Measurements from ENCODE around the gene USP35. TPM values are rescaled to one million over a fixed set of nuclear protein-coding genes. Genes with fewer than 3 reads are reported as not detected.

USP35 gene
- total RNA-seq, 1 donor from 2014 or later = 6.8 TPM

DNA sequence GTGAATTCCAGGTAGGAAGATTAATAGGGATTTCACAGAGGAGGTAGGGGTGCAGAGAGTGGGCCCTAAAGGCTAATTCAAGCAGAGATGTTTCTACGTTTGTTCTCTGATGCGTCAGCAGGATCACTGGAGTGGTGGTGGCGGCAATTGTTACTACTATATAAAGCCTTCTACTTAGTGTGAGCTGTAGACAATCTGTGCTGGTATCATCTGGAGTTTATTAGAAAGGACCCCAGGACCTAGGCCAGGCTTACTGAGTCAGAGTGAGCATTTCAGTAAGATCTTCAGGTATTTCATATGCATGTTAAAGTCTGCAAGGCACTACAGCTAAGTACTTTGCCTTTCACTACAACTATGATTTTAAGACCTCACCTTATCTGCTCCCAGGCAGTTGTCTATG lies 59.5 kb downstream of the USP35 start:
- Histone ChIP-seq H3K4me3 (no peak overlapping the region), H3K36me3 (peaks cover 30% of the 10 kb centered on the region), H3K4me1 (peaks cover 18% of the 10 kb centered on the region), H3K27ac (no peak overlapping the region), H3K9me3 (no peaks in the 10 kb centered on the region), H3K27me3 (ENCODE audit: low read depth) (no peaks in the 10 kb centered on the region)
- no peak for ATAC-seq
- TF ChIP-seq, protein P1, sequence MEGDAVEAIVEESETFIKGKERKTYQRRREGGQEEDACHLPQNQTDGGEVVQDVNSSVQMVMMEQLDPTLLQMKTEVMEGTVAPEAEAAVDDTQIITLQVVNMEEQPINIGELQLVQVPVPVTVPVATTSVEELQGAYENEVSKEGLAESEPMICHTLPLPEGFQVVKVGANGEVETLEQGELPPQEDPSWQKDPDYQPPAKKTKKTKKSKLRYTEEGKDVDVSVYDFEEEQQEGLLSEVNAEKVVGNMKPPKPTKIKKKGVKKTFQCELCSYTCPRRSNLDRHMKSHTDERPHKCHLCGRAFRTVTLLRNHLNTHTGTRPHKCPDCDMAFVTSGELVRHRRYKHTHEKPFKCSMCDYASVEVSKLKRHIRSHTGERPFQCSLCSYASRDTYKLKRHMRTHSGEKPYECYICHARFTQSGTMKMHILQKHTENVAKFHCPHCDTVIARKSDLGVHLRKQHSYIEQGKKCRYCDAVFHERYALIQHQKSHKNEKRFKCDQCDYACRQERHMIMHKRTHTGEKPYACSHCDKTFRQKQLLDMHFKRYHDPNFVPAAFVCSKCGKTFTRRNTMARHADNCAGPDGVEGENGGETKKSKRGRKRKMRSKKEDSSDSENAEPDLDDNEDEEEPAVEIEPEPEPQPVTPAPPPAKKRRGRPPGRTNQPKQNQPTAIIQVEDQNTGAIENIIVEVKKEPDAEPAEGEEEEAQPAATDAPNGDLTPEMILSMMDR (IDR thresholded peaks at IDR 0.05) = no peak
- no peak for DNase-seq
- intact Hi-C loops (cut with DNase I) = no loop called here

DNA sequence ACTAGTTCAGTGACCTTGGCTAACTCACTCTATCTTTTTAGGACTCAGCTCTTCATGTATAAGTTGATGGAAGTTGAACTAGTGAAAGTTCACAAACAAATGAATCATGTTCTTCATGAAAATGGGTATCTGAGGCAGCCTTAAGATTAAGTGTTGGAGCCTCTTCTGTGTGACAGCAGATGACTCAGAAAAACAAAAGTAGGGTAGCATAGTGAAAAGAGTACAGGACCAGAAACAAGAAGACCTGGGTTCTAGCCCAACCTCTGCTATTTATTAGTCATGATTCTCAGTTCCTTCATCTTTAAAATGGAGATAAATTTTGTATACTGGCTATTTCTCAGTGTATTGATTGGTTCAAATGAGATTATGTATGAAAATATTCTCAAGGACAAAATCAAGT lies 60.2 kb downstream of the USP35 start:
- intact Hi-C loops (cut with DNase I) = no loop called here
- peaks cover 18% of the 10 kb centered on the region for H3K4me1 ChIP-seq
- DNase-seq = no peak

DNA sequence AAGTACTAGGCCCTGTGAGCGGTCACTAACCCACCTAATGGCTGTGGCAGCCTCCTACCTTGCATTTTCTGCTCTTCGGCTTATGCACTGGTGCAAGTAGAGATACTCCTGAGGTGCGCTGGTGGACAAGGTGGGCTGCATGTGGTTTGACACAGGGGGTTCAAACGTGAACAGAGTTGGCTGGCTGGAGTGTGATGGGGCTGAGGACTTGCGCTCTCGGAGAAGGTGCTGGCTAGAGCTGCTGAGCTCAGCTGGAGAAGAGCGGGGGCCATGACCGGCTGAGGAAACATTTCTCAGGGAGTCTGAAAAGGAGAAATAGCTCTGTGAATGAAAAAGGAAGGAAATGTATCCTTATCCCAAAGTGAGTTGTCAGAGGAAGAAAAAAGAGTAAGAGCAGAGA lies 61.4 kb downstream of the USP35 start:
- Histone ChIP-seq H3K36me3 (peaks cover 30% of the 10 kb centered on the region), H3K27ac (no peak overlapping the region), H3K27me3 (ENCODE audit: low read depth) (no peaks in the 10 kb centered on the region), H3K4me3 (no peak overlapping the region), H3K9me3 (no peaks in the 10 kb centered on the region), H3K4me1 (peaks cover 18% of the 10 kb centered on the region)
- no peak for DNase-seq
- ATAC-seq = no peak
- TF ChIP-seq, protein P1 (IDR thresholded peaks at IDR 0.05) = no peak
- intact Hi-C loops (cut with DNase I) = no loop called here

More for the DNA sequence above, 60.2 kb downstream of the USP35 start:
- H3K27ac ChIP-seq = no peak overlapping the region
- TF ChIP-seq, protein P1 (IDR thresholded peaks at IDR 0.05) = no peak
- no peaks in the 10 kb centered on the region for H3K27me3 ChIP-seq (ENCODE audit: low read depth)
- peaks cover 30% of the 10 kb centered on the region for H3K36me3 ChIP-seq
- H3K4me3 ChIP-seq = no peak overlapping the region
- ATAC-seq = no peak
- no peaks in the 10 kb centered on the region for H3K9me3 ChIP-seq

DNA sequence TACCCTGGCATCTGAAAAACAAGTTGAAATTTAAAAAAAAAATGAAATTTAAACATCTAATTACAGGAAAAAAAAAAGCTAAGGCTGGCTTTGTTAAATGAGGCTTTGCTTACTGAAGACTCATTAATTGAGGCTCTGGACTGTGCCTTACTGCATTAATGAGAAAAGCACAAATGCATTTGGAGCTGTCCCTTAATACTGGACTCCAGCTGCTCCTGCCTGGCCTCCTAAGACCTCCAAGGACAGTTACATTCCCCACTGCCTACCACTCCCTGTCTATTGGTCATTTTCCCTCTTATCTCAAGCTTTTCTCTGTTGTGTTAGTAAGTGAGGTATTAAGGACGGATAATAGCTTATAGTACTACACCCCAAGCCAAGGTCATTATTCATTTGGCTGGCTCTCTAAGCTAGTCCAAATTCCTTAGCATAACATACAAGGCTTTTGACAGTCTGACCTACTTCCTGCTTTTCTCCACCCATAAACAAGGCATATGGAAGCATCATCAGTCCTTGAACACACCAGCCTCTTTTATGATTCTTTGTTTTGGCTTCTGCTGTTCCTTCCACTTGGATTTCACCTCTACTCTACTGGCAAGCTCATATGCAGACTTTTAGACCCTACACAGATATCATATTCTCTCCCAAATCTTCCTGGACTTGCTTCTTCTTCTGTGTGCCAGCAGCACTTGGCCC lies 62.5 kb downstream of the USP35 start:
- TF ChIP-seq, protein P1 (IDR thresholded peaks at IDR 0.05) = no peak
- peak; percentile 45 to 52 for ATAC-seq
- Histone ChIP-seq H3K4me1 (peaks cover 27% of the 10 kb centered on the region), H3K9me3 (no peaks in the 10 kb centered on the region), H3K27ac (no peak overlapping the region), H3K36me3 (peaks cover 30% of the 10 kb centered on the region), H3K4me3 (no peak overlapping the region), H3K27me3 (ENCODE audit: low read depth) (no peaks in the 10 kb centered on the region)
- intact Hi-C loops (cut with DNase I) = no loop called here
- DNase-seq = no peak

DNA sequence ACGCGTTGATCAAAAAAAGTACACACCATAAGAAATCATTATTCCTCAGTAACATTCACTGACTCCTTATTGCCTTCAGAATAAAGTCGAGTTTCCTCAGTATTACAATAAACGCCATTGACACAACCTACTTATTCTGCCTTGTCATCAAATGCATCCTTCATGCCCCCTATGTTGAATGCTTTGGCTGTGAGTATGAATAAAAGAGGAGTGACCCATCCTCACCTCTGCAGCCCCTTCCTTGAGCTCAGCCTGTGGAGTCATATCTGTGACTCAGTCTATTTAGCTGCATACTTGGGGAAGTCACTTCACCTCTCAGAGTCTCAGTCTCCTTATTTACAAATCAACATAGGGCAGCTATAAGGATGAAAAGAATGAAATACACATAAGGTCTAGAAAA lies 65.1 kb downstream of the USP35 start:
- TF ChIP-seq, protein P1 (IDR thresholded peaks at IDR 0.05) = no peak
- intact Hi-C loops (cut with DNase I) = no loop called here

More for the DNA sequence above, 65.1 kb downstream of the USP35 start:
- no peak overlapping the region for H3K27ac ChIP-seq
- no peak overlapping the region for H3K4me3 ChIP-seq
- H3K9me3 ChIP-seq = no peaks in the 10 kb centered on the region
- H3K27me3 ChIP-seq (ENCODE audit: low read depth) = no peaks in the 10 kb centered on the region
- no peak for DNase-seq
- peaks cover 16% of the 10 kb centered on the region for H3K36me3 ChIP-seq
- no peak for ATAC-seq
- peaks cover 44% of the 10 kb centered on the region for H3K4me1 ChIP-seq

Measured in lower lobe of right lung (tissue), 2 donors.